ENCODE measurements around the gene GPI. TPM values are rescaled to one million over a fixed set of nuclear protein-coding genes. Genes with fewer than 3 reads are reported as not detected.
A peak's percentile ranks its signal among the peaks of the same experiment; 100 is the strongest.
"Not testable (repeated sequence)": the region's sequence is repeated elsewhere in the genome, so short reads cannot be mapped to it uniquely, and the experiment has no call there.

GPI gene
- total and polyA plus RNA-seq, 2 of the 13 experiments (the other 11 are each of a cell fraction or from before 2014, with no cell fraction given): 147 to 167 TPM

DNA sequence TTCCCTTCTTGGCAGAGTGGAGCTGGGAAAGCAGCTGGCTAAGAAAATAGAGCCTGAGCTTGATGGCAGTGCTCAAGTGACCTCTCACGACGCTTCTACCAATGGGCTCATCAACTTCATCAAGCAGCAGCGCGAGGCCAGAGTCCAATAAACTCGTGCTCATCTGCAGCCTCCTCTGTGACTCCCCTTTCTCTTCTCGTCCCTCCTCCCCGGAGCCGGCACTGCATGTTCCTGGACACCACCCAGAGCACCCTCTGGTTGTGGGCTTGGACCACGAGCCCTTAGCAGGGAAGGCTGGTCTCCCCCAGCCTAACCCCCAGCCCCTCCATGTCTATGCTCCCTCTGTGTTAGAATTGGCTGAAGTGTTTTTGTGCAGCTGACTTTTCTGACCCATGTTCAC lies 34.9 kb downstream of the GPI start:
- H2AFZ ChIP-seq (ENCODE audit: low read length): no peak overlapping the region
- no peaks in the 10 kb centered on the region for H3K27me3 ChIP-seq (ENCODE audit: control insufficient read depth in 1 of 2, insufficient read depth in 2 of 2, low read length in 2 of 2)
- BruUV-seq (replicated peaks): TSS peak; percentile 67
- H3K9me3 ChIP-seq (ENCODE audit: low read length): no peaks in the 10 kb centered on the region
- no peak for DNase-seq (ENCODE audit: low spot score)
- 98% methylated on average over 9 of the region's 9 CpGs for WGBS (ENCODE audit: low lambda C conversion rate)
- TF ChIP-seq NRL (CRISPR knock-in tag; IDR thresholded peaks at IDR 0.05; ENCODE audit: borderline replicate concordance) (no peak), ZNF121 (CRISPR knock-in tag; IDR thresholded peaks at IDR 0.05) (no peak), GPN1 (CRISPR knock-in tag; IDR thresholded peaks at IDR 0.05; ENCODE audit: borderline replicate concordance) (no peak), ZNF589 (CRISPR knock-in tag; conservative IDR thresholded peaks at IDR 0.05) (no peak)
- ATAC-seq: no peak
- peaks cover 10% of the 10 kb centered on the region for H3K4me1 ChIP-seq (ENCODE audit: insufficient read depth, low read length)
- CTCF ChIA-PET (ENCODE audit: low intra/inter-chr PET ratio, low total read pairs): no interaction called here
- no peak overlapping the region for H3K4me3 ChIP-seq (replicated peaks in 1 of 3; ENCODE audit: insufficient read depth in 1 of 3, low read depth in 2 of 3, low read length in 3 of 3)
- intact Hi-C loops (cut with micrococcal nuclease; ENCODE audit: unreplicated experiment) (no loop called here), in situ Hi-C loops (cut with HindIII; ENCODE audit: extremely low pct_ligation_motif_present, low pct_unique_long_range_greater_than_20kb) (no loop called here)
- no peak for FAIRE-seq
- H3K4me2 ChIP-seq (ENCODE audit: low read depth, low read length): no peak overlapping the region
- POLR2A ChIA-PET: no interaction called here
- H3K9ac ChIP-seq (ENCODE audit: insufficient read depth, low read depth, low read length): no peak overlapping the region
- peaks cover 33 to 49% of the 10 kb centered on the region in 2 experiments for H3K36me3 ChIP-seq (replicated peaks in 1 of 2; ENCODE audit: control insufficient read depth in 1 of 2, insufficient read depth in 2 of 2, low read length in 2 of 2)
- peaks cover 4% of the 10 kb centered on the region for H3K79me2 ChIP-seq (ENCODE audit: insufficient read depth, low read length)
- H3K27ac ChIP-seq (ENCODE audit: extremely low read length, insufficient read depth, low read length): no peak overlapping the region
- no peaks in the 10 kb centered on the region; the same call in 1 of the 2 replicates for H4K20me1 ChIP-seq (ENCODE audit: insufficient read depth, low read length)

DNA sequence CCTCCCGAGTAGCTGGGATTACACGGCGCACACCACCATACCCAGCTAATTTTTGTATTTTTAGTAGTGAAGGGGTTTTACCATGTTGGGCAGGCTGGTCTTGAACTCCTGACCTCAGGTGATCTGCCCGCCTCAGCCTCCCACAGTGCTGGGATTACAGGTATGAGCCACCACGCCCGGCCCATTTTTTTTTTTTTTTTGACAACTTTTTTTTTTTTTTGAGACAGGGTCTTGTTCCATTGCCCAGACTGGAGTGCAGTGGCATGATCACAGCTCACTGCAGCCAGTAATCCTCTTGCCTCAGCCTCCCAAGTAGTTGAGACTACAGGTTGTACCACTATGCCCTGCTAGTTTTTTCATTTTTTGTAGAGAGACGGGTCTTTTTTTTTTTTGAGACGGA lies 35.8 kb downstream of the GPI start:
- CTCF ChIA-PET (ENCODE audit: low intra/inter-chr PET ratio, low total read pairs): not testable (repeated sequence)

More for the DNA sequence above, 35.8 kb downstream of the GPI start:
- H3K27ac ChIP-seq (ENCODE audit: extremely low read length, insufficient read depth, low read length); H3K4me2 ChIP-seq (ENCODE audit: low read depth, low read length); H3K9ac ChIP-seq (ENCODE audit: insufficient read depth, low read depth, low read length); H3K9me3 ChIP-seq (ENCODE audit: low read length); H3K27me3 ChIP-seq (ENCODE audit: control insufficient read depth in 1 of 2, insufficient read depth in 2 of 2, low read length in 2 of 2); in situ Hi-C loops (cut with HindIII; ENCODE audit: extremely low pct_ligation_motif_present, low pct_unique_long_range_greater_than_20kb); H2AFZ ChIP-seq (ENCODE audit: low read length); BruUV-seq (replicated peaks); H3K4me3 ChIP-seq (replicated peaks in 1 of 3; ENCODE audit: insufficient read depth in 1 of 3, low read depth in 2 of 3, low read length in 3 of 3); H4K20me1 ChIP-seq (ENCODE audit: insufficient read depth, low read length); ATAC-seq; POLR2A ChIA-PET; DNase-seq (ENCODE audit: low spot score); intact Hi-C loops (cut with micrococcal nuclease; ENCODE audit: unreplicated experiment); FAIRE-seq: not testable (repeated sequence)
- peaks cover 25 to 40% of the 10 kb centered on the region in 2 experiments for H3K36me3 ChIP-seq (replicated peaks in 1 of 2; ENCODE audit: control insufficient read depth in 1 of 2, insufficient read depth in 2 of 2, low read length in 2 of 2)
- peaks cover 10% of the 10 kb centered on the region for H3K79me2 ChIP-seq (ENCODE audit: insufficient read depth, low read length)
- WGBS (ENCODE audit: low lambda C conversion rate): 98% methylated on average over 8 of the region's 8 CpGs
- peaks cover 15% of the 10 kb centered on the region for H3K4me1 ChIP-seq (ENCODE audit: insufficient read depth, low read length)
